Neural cell (in vitro differentiated cells): ENCODE data around the gene B9D1. TPM values are rescaled to one million over a fixed set of nuclear protein-coding genes. Genes with fewer than 3 reads are reported as not detected.
A peak's percentile ranks its signal among the peaks of the same experiment; 100 is the strongest.

Source experiments
- H2AFZ ChIP-seq: fragments of 200-600, 300-800 bp; sonication (generic), shearing (Covaris generic); 2 replicates; pipeline ENCODE4 v1.6.0; 2014; ENCODE audit warnings: low read depth, mild to moderate bottlenecking, antibody characterized with exemption, low read length, moderate library complexity
- H3F3A ChIP-seq: fragments of 200-600 bp; shearing (Covaris generic); 2 replicates; pipeline ENCODE4 v1.6.1; 2016; ENCODE audit warnings: mild to moderate bottlenecking, moderate library complexity, mixed read lengths, antibody characterized with exemption, low read length; ENCODE audit not compliant: insufficient read depth, poor library complexity, severe bottlenecking
- H3K27ac ChIP-seq: fragments of 200-600, 300-800 bp; sonication (generic), shearing (Covaris generic); 2 replicates; pipeline ENCODE4 v1.5.1; 2014; ENCODE audit warnings: mild to moderate bottlenecking, low read length, moderate library complexity
- H3K27me3 ChIP-seq: fragments of 300-800, 200-600 bp; sonication (generic), shearing (Covaris generic); 2 replicates; pipeline ENCODE4 v1.6.0; 2014; ENCODE audit warnings: mild to moderate bottlenecking, low read depth, low read length, moderate library complexity; ENCODE audit not compliant: insufficient read depth
- H3K36me3 ChIP-seq: fragments of 300-800, 200-600 bp; sonication (generic), shearing (Covaris generic); 2 replicates; pipeline ENCODE4 v1.5.1; 2014; ENCODE audit warnings: mild to moderate bottlenecking, antibody characterized with exemption, low read length, moderate library complexity; ENCODE audit not compliant: insufficient read depth
- H3K4me2 ChIP-seq: fragments of 300-800, 200-600 bp; sonication (generic), shearing (Covaris generic); 2 replicates; pipeline ENCODE4 v1.6.0; 2014; ENCODE audit warnings: mild to moderate bottlenecking, low read length
- H3K4me3 ChIP-seq: fragments of 300-800, 200-600 bp; sonication (generic), shearing (Covaris generic); 2 replicates; pipeline ENCODE4 v1.5.1; 2014; ENCODE audit warnings: mild to moderate bottlenecking, low read length, moderate library complexity
- H3K79me2 ChIP-seq: fragments of 200-600 bp; shearing (Covaris generic); replicated peaks from 2 replicates; pipeline ENCODE4 v1.6.0; 2014; ENCODE audit warnings: mild to moderate bottlenecking, low read length, moderate library complexity; ENCODE audit not compliant: insufficient read depth
- H3K9ac ChIP-seq: fragments of 300-800, 200-600 bp; sonication (generic), shearing (Covaris generic); 2 replicates; pipeline ENCODE4 v1.6.1; 2016; ENCODE audit warnings: mild to moderate bottlenecking, low read length, mixed read lengths
- H3K9me2 ChIP-seq: fragments of 200-600 bp; shearing (Covaris generic); 2 replicates; pipeline ENCODE4 v1.6.1; 2016; ENCODE audit warnings: mild to moderate bottlenecking, low read length, mixed read lengths; ENCODE audit not compliant: insufficient read depth
- H3K9me3 ChIP-seq: fragments of 200-600, 300-800 bp; sonication (generic), shearing (Covaris generic); 2 replicates; pipeline ENCODE4 v1.6.1; 2016; ENCODE audit warnings: mild to moderate bottlenecking, mixed run types, low read length, moderate library complexity, mixed read lengths
- H4K20me1 ChIP-seq: fragments of 200-600 bp; shearing (Covaris generic); 2 replicates; pipeline ENCODE4 v1.6.1; 2016; ENCODE audit warnings: mild to moderate bottlenecking, mixed run types; ENCODE audit not compliant: insufficient read depth
- EP300 ChIP-seq: fragments of 450-650 bp; conservative IDR thresholded peaks from 2 replicates; pipeline ENCODE4 v1.6.1; 2014; ENCODE audit warnings: antibody characterized with exemption, mild to moderate bottlenecking, moderate library complexity; ENCODE audit not compliant: poor library complexity, severe bottlenecking
- EZH2 ChIP-seq: fragments of 200-600, 300-800 bp; shearing (Covaris generic), sonication (generic); IDR thresholded peaks from 2 replicates; pipeline ENCODE4 v1.6.1; 2014; ENCODE audit warnings: antibody characterized with exemption, low read length, borderline replicate concordance, mild to moderate bottlenecking; ENCODE audit not compliant: insufficient read depth, poor library complexity, severe bottlenecking
- MXI1 ChIP-seq: fragments of 450-650 bp; conservative IDR thresholded peaks from 2 replicates; pipeline ENCODE4 v1.6.1; 2014; ENCODE audit warnings: antibody characterized with exemption, mild to moderate bottlenecking; ENCODE audit not compliant: poor library complexity, severe bottlenecking
- POLR2AphosphoS5 ChIP-seq: IDR thresholded peaks from 2 replicates; pipeline ENCODE4 v1.6.1; 2012
- RAD21 ChIP-seq: fragments of 450-650 bp; conservative IDR thresholded peaks from 2 replicates; pipeline ENCODE4 v1.6.1; 2014; ENCODE audit warnings: antibody characterized with exemption, mild to moderate bottlenecking, moderate library complexity
- SMC3 ChIP-seq: fragments of 450-650 bp; conservative IDR thresholded peaks from 2 replicates; pipeline ENCODE4 v1.6.1; 2014; ENCODE audit warnings: antibody characterized with exemption, mild to moderate bottlenecking, moderate library complexity; ENCODE audit not compliant: poor library complexity
- TAF1 ChIP-seq: IDR thresholded peaks from 2 replicates; pipeline ENCODE4 v1.6.1; 2012; ENCODE audit warnings: low read depth
- polyA minus RNA-seq: library from RNA; depleted of rRNA, polyadenylated mRNA; stranded (reverse); fragments of >200 nt; gene quantifications from 2 replicates; pipeline ENCODE4 v1.2.3, GENCODE V29; 2014
- polyA plus RNA-seq: library from polyadenylated mRNA; depleted of rRNA; stranded (reverse); fragments of >200 nt; gene quantifications from 2 replicates; pipeline ENCODE4 v1.2.3, GENCODE V29; 2014
- TF ChIP-seq, protein P1 (sequence below): fragments of 450-650 bp; IDR thresholded peaks from 2 replicates; pipeline ENCODE4 v1.5.1; 2014; ENCODE audit warnings: antibody characterized with exemption, mild to moderate bottlenecking, moderate library complexity; ENCODE audit not compliant: poor library complexity, severe bottlenecking
- TF ChIP-seq, protein P2 (sequence below): IDR thresholded peaks from 2 replicates; pipeline ENCODE4 v1.6.1; 2012; ENCODE audit warnings: borderline replicate concordance

Gene B9D1, protein sequence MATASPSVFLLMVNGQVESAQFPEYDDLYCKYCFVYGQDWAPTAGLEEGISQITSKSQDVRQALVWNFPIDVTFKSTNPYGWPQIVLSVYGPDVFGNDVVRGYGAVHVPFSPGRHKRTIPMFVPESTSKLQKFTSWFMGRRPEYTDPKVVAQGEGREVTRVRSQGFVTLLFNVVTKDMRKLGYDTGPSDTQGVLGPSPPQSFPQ
- polyA plus RNA-seq (28.5 and 32.0 TPM in 2 replicates), polyA minus RNA-seq (15.6 and 19.7 TPM in 2 replicates)

DNA sequence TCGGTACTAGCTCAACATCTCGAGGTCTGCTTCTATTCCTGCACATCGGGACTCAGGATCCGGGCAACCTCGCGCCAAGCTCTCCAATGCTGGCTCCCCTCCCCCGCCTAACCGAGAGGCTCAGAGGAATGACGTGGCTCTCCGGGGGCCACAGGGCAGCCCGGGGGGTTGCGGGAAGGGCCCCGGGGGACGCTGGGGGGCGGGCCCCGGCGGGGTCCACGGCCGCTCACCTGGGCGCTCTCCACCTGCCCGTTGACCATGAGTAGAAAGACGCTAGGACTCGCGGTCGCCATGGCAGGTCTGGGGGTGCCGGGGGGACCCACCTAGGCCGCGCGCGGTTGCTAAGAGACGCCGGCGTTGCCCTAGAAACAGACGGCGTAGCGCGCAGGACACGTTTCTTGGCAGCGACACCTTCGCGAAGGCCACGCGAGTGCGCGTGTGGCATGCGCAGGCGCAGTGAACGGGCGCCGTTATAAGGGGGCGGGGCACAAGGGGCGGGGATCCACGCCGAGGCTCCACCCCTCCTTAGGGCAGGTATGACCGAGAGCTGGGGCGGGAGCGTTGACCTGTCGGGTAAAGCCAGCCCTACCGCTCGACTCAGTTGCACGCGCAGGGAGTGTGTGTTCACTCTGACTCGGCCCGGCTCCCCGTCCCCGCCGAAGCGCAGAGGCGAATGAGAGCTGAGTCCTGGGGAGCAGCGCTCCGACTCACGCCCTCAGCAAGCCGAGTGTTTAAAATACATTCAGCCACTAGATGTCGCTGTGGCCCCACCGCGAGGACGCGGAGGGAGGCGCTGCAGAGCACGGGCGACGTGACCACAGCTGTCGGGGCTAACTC is at the start of gene B9D1:
Gene B9D1, minus strand, starts transcription at position 447 of the 837 bp plus-strand sequence. Its CDS starts 154 bp downstream, at position 293.
- peak; percentile 79 for TF ChIP-seq EP300
- TF ChIP-seq MXI1 = peak; percentile 97
- peak; percentile 100 for TF ChIP-seq RAD21
- TF ChIP-seq, protein P1, sequence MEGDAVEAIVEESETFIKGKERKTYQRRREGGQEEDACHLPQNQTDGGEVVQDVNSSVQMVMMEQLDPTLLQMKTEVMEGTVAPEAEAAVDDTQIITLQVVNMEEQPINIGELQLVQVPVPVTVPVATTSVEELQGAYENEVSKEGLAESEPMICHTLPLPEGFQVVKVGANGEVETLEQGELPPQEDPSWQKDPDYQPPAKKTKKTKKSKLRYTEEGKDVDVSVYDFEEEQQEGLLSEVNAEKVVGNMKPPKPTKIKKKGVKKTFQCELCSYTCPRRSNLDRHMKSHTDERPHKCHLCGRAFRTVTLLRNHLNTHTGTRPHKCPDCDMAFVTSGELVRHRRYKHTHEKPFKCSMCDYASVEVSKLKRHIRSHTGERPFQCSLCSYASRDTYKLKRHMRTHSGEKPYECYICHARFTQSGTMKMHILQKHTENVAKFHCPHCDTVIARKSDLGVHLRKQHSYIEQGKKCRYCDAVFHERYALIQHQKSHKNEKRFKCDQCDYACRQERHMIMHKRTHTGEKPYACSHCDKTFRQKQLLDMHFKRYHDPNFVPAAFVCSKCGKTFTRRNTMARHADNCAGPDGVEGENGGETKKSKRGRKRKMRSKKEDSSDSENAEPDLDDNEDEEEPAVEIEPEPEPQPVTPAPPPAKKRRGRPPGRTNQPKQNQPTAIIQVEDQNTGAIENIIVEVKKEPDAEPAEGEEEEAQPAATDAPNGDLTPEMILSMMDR = peak; percentile 100
- peak; percentile 56 for TF ChIP-seq POLR2AphosphoS5
- peak; percentile 99 for TF ChIP-seq SMC3
- TF ChIP-seq, protein P2, sequence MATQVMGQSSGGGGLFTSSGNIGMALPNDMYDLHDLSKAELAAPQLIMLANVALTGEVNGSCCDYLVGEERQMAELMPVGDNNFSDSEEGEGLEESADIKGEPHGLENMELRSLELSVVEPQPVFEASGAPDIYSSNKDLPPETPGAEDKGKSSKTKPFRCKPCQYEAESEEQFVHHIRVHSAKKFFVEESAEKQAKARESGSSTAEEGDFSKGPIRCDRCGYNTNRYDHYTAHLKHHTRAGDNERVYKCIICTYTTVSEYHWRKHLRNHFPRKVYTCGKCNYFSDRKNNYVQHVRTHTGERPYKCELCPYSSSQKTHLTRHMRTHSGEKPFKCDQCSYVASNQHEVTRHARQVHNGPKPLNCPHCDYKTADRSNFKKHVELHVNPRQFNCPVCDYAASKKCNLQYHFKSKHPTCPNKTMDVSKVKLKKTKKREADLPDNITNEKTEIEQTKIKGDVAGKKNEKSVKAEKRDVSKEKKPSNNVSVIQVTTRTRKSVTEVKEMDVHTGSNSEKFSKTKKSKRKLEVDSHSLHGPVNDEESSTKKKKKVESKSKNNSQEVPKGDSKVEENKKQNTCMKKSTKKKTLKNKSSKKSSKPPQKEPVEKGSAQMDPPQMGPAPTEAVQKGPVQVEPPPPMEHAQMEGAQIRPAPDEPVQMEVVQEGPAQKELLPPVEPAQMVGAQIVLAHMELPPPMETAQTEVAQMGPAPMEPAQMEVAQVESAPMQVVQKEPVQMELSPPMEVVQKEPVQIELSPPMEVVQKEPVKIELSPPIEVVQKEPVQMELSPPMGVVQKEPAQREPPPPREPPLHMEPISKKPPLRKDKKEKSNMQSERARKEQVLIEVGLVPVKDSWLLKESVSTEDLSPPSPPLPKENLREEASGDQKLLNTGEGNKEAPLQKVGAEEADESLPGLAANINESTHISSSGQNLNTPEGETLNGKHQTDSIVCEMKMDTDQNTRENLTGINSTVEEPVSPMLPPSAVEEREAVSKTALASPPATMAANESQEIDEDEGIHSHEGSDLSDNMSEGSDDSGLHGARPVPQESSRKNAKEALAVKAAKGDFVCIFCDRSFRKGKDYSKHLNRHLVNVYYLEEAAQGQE = no peak
- TF ChIP-seq TAF1 = no peak
- no peak for TF ChIP-seq EZH2
- Histone ChIP-seq H3K36me3 (peaks cover 9% of the 10 kb centered on the region), H3K9me2 (no peaks in the 10 kb centered on the region)

DNA sequence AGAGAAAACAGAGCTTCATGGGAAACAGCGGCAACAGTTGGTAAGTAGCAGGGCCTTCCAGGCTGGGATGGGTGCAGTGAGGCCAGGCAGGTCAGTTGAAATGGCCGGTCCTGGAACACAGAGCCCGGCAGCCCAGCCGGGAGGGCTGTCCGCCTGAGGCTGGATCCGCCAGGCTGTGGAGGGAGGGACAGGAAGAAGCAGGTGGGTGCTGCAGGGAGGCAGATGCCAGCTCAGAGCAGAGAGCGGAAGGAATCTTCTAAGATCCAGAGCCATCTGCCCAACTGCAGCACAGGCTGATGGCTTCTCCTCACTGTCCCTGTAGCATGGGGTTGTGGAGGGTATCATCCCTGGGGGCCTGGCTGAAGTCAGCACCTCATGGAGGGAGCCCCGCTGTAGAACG is 49.1 kb upstream of the B9D1 start:
- H3F3A ChIP-seq = no peaks in the 10 kb centered on the region
- no peak overlapping the region for H3K4me2 ChIP-seq
- H3K79me2 ChIP-seq = no peaks in the 10 kb centered on the region
- H2AFZ ChIP-seq = peak overlapping the region; percentile 74
- no peaks in the 10 kb centered on the region for H3K27me3 ChIP-seq
- H3K9me3 ChIP-seq = no peaks in the 10 kb centered on the region
- H3K9ac ChIP-seq = peak overlapping the region; percentile 70
- no peak for TF ChIP-seq POLR2AphosphoS5
- TF ChIP-seq, protein P2 = no peak
- TF ChIP-seq EP300 = no peak
- no peak for TF ChIP-seq MXI1
- TF ChIP-seq, protein P1 = no peak
- no peak for TF ChIP-seq TAF1
- TF ChIP-seq EZH2 = no peak
- no peak for TF ChIP-seq RAD21
- H3K9me2 ChIP-seq = no peaks in the 10 kb centered on the region
- H3K36me3 ChIP-seq = no peaks in the 10 kb centered on the region
- H4K20me1 ChIP-seq = no peaks in the 10 kb centered on the region
- H3K27ac ChIP-seq = peak overlapping the region; percentile 74
- peak overlapping the region; percentile 59 for H3K4me3 ChIP-seq

More for the DNA sequence above, at the start of gene B9D1:
- peak within 1 kb of the TSS; percentile 87 for H3K9ac ChIP-seq
- peak within 1 kb of the TSS; percentile 76 for H2AFZ ChIP-seq
- no peaks in the 10 kb centered on the region for H4K20me1 ChIP-seq
- no peaks in the 10 kb centered on the region for H3K9me3 ChIP-seq
- no peaks in the 10 kb centered on the region for H3K27me3 ChIP-seq
- peak within 1 kb of the TSS; percentile 91 for H3K4me2 ChIP-seq
- peak within 1 kb of the TSS; percentile 98 for H3K4me3 ChIP-seq
- peak within 1 kb of the TSS; percentile 82 for H3K27ac ChIP-seq
- peaks cover 7% of the 10 kb centered on the region for H3K79me2 ChIP-seq
- H3F3A ChIP-seq = no peaks in the 10 kb centered on the region
